Chondrocyte (in vitro differentiated cells): ENCODE data around the gene CARD18. TPM values are rescaled to one million over a fixed set of nuclear protein-coding genes. Genes with fewer than 3 reads are reported as not detected.

ENCODE experiments used
- DNase-seq: peaks from one replicate; pipeline ENCODE4 v3.0.0; 2021; ENCODE audit warnings: mixed read lengths, low spot score
- H3K27ac Mint-ChIP-seq: one replicate; pipeline ENCODE4 v1.8.0; 2021; ENCODE audit warnings: mild to moderate bottlenecking, moderate library complexity, mixed read lengths; ENCODE audit not compliant: unreplicated experiment
- H3K27me3 Mint-ChIP-seq: 2 replicates; pipeline ENCODE4 v1.8.0; 2021; ENCODE audit warnings: low read depth, mixed read lengths
- H3K36me3 Mint-ChIP-seq: 2 replicates; pipeline ENCODE4 v1.8.0; 2021; ENCODE audit warnings: low read depth, mixed read lengths
- H3K4me1 Mint-ChIP-seq: 2 replicates; pipeline ENCODE4 v1.8.0; 2021; ENCODE audit warnings: low read depth, mild to moderate bottlenecking, mixed read lengths
- H3K4me3 Mint-ChIP-seq: one replicate; pipeline ENCODE4 v1.8.0; 2021; ENCODE audit warnings: mild to moderate bottlenecking, moderate library complexity, mixed read lengths; ENCODE audit not compliant: unreplicated experiment
- H3K9me3 Mint-ChIP-seq: 2 replicates; pipeline ENCODE4 v1.8.0; 2021; ENCODE audit warnings: low read depth, mixed read lengths
- total RNA-seq: library from RNA; stranded (reverse); gene quantifications from 3 replicates; pipeline ENCODE4 v1.2.1, GENCODE V29; 2021
- TF ChIP-seq, protein P1 (sequence below): fragments of 200-600 bp; sonication (generic); IDR thresholded peaks from 2 replicates; pipeline ENCODE4 v1.5.0; 2021; ENCODE audit warnings: antibody characterized with exemption, mild to moderate bottlenecking, moderate library complexity

Gene CARD18
- total RNA-seq, 1 donor from 2014 or later = not detected

DNA sequence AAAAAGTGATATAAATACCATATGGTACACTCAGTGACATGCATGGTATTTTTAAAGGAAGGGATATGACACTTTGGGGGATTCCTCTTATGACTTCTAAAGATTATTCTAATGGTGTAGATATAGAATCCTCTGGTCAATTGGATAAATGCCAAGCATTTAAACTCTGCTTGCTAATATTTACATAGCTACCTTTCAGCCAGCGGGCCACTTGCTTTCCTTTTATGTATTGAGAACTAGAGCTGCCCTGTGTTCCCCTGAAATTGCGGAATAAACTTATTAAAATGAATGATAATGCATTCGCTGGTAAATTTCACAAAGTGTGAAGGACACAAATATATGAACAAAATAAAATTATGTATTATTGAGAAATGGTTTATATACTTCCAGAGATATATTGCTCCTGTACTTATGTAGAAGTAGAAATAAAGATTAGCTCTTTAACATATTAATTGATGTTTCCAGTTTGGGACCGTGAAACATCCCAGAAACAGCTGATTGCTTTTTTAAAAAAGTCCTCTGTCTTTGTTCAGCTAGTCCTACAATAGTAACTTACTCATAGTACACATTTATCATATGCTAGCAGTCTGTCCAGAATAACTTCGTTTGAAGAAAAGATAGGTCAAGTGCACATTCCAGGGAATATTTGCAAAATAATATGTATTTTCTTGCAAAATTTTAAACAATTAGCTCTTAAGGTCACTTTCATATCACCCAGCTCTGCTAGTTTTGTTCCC is 40.1 kb upstream of the CARD18 start:
- no peak overlapping the region for H3K27ac Mint-ChIP-seq
- TF ChIP-seq, protein P1, sequence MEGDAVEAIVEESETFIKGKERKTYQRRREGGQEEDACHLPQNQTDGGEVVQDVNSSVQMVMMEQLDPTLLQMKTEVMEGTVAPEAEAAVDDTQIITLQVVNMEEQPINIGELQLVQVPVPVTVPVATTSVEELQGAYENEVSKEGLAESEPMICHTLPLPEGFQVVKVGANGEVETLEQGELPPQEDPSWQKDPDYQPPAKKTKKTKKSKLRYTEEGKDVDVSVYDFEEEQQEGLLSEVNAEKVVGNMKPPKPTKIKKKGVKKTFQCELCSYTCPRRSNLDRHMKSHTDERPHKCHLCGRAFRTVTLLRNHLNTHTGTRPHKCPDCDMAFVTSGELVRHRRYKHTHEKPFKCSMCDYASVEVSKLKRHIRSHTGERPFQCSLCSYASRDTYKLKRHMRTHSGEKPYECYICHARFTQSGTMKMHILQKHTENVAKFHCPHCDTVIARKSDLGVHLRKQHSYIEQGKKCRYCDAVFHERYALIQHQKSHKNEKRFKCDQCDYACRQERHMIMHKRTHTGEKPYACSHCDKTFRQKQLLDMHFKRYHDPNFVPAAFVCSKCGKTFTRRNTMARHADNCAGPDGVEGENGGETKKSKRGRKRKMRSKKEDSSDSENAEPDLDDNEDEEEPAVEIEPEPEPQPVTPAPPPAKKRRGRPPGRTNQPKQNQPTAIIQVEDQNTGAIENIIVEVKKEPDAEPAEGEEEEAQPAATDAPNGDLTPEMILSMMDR = no peak
- H3K27me3 Mint-ChIP-seq = peaks cover 2% of the 10 kb centered on the region
- peaks cover 11% of the 10 kb centered on the region for H3K4me1 Mint-ChIP-seq
- no peak overlapping the region for H3K4me3 Mint-ChIP-seq
- H3K36me3 Mint-ChIP-seq = no peaks in the 10 kb centered on the region
- DNase-seq = no peak
- no peaks in the 10 kb centered on the region for H3K9me3 Mint-ChIP-seq

DNA sequence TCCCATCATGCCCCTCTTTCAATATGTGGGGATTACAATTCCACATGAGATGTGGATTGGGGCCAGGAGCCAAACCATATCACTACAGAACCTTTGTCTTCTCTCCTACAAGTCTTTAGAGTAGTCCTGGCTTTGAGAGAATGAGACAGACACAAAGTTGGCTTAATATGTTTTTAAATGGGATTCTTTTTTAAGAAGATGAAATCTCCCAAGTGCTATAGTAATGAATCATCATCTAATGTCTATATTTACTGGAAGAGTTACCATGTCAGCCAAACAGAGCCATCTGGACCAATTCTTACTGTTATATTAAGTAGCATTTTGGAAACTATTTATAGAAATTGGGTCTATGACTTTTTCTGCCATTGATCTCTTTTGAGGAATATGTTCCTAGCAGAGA is 38.1 kb upstream of the CARD18 start:
- no peak overlapping the region for H3K4me3 Mint-ChIP-seq
- no peaks in the 10 kb centered on the region for H3K9me3 Mint-ChIP-seq
- H3K27ac Mint-ChIP-seq = peak overlapping the region; percentile 79
- no peak for DNase-seq
- peaks cover 11% of the 10 kb centered on the region for H3K4me1 Mint-ChIP-seq
- no peaks in the 10 kb centered on the region for H3K36me3 Mint-ChIP-seq
- TF ChIP-seq, protein P1 = no peak
- no peaks in the 10 kb centered on the region for H3K27me3 Mint-ChIP-seq

DNA sequence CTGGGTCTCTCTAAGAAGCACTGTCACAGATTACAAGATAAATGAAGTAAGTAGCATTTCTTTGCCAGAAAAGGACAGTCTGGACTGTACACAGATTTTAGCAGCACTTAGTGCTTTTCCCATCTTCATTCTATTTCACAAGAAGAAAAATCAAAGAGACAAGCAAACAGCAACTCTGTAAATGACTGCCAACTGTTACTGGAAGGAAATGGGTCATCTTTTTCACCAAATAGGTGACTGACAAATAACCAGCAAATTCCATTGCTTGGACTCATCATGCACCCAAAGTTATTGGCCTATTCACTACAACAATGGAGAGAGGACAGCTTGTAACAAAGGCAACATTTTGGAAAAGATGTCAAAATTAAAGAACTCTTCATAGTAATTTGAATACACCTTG is 28.9 kb upstream of the CARD18 start:
- peaks cover 4% of the 10 kb centered on the region for H3K27me3 Mint-ChIP-seq
- TF ChIP-seq, protein P1 = no peak
- H3K9me3 Mint-ChIP-seq = peaks cover 20% of the 10 kb centered on the region
- H3K27ac Mint-ChIP-seq = no peak overlapping the region
- H3K36me3 Mint-ChIP-seq = peaks cover 2% of the 10 kb centered on the region
- no peaks in the 10 kb centered on the region for H3K4me1 Mint-ChIP-seq
- DNase-seq = no peak
- H3K4me3 Mint-ChIP-seq = no peak overlapping the region

DNA sequence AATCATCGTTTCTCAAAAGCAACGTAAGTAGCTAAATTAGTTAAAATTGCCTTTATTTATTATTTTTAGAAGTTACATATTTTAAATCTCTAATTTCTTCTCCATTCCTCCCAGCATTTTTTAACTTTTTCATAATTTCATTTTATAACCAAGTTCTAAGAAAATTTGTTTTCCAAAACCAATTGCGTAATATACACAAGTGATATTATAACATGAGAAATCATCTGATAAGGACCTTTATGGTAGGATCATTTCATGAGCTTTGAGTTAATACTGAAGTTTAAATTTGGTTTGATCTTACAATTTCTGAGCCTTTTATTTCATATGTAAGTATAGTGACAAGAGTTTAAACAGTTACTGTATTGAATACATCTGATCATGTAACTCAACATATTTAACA is 27.7 kb upstream of the CARD18 start:
- no peak overlapping the region for H3K27ac Mint-ChIP-seq
- H3K27me3 Mint-ChIP-seq = peaks cover 7% of the 10 kb centered on the region
- no peak for DNase-seq
- H3K4me1 Mint-ChIP-seq = no peaks in the 10 kb centered on the region
- no peak overlapping the region for H3K4me3 Mint-ChIP-seq
- H3K36me3 Mint-ChIP-seq = peaks cover 2% of the 10 kb centered on the region
- peaks cover 20% of the 10 kb centered on the region for H3K9me3 Mint-ChIP-seq
- TF ChIP-seq, protein P1 = no peak

DNA sequence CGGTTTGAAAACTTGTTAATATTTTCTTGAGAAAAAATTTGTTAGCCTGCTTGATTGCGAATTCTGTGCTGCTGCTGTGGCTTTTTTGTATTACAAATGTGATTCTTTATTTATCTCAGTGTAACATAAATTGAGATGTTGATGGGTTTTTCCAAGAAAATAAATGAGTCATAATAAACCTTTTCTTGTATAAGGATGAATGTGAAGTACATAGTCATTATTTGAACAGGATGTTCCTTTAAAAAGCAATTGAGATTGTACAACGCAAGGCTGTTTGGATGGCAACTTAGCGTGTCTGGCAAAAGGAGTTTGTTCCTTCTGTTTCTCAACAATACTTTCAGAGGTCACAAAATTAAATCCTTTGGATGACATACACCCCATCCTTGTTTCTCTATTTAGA is 24.6 kb upstream of the CARD18 start:
- TF ChIP-seq, protein P1 = no peak
- no peak overlapping the region for H3K4me3 Mint-ChIP-seq
- no peaks in the 10 kb centered on the region for H3K4me1 Mint-ChIP-seq
- peaks cover 5% of the 10 kb centered on the region for H3K27me3 Mint-ChIP-seq
- H3K36me3 Mint-ChIP-seq = no peaks in the 10 kb centered on the region
- H3K9me3 Mint-ChIP-seq = peaks cover 2% of the 10 kb centered on the region
- no peak for DNase-seq
- no peak overlapping the region for H3K27ac Mint-ChIP-seq
